CD14-positive monocyte (primary cell): ENCODE data around the gene DMBX1. TPM values are rescaled to one million over a fixed set of nuclear protein-coding genes. Genes with fewer than 3 reads are reported as not detected.
A peak's percentile ranks its signal among the peaks of the same experiment; 100 is the strongest.

Source experiments
- DNase-seq, 3 donors: peaks; one replicate each; pipeline ENCODE4 v3.0.0-alpha.2; 2011 to 2022
- H2AFZ ChIP-seq: 2 replicates; pipeline ENCODE4 v1.6.0; 2012; ENCODE audit warnings: mild to moderate bottlenecking, low read depth, low read length, inconsistent platforms; ENCODE audit not compliant: insufficient read depth, poor library complexity, severe bottlenecking
- H3K27ac ChIP-seq, 2 donors: 1 replicate in 1 of 2; 2 replicates in 1 of 2; pipeline ENCODE4 v1.5.1; 2012 to 2013; ENCODE audit warnings: low read length in 2 of 2, control low read depth in 1 of 2, inconsistent platforms in 1 of 2, low read depth in 1 of 2, mild to moderate bottlenecking in 1 of 2
- H3K27me3 ChIP-seq, 2 donors: one replicate each; pipeline versions ENCODE4 v1.6.0 to v1.6.1; 2011 to 2013; ENCODE audit warnings: low read length in 2 of 2; ENCODE audit not compliant: control insufficient read depth in 2 of 2, insufficient read depth in 2 of 2
- H3K36me3 ChIP-seq, 2 donors: replicated peaks in 1 of 2; 1 replicate in 1 of 2; 2 replicates in 1 of 2; pipeline versions ENCODE4 v1.5.1 to v1.6.1; 2012 to 2013; ENCODE audit warnings: low read length in 2 of 2, control low read depth in 1 of 2, inconsistent platforms in 1 of 2, mild to moderate bottlenecking in 1 of 2; ENCODE audit not compliant: insufficient read depth in 2 of 2, control insufficient read depth in 1 of 2
- H3K4me1 ChIP-seq, 2 donors: 1 replicate in 1 of 2; 2 replicates in 1 of 2; pipeline versions ENCODE4 v1.5.1 to v1.6.1; 2012 to 2013; ENCODE audit warnings: low read length in 2 of 2, control low read depth in 1 of 2, inconsistent platforms in 1 of 2, mild to moderate bottlenecking in 1 of 2, moderate library complexity in 1 of 2; ENCODE audit not compliant: insufficient read depth in 2 of 2, control insufficient read depth in 1 of 2
- H3K4me2 ChIP-seq: replicated peaks from 2 replicates; pipeline ENCODE3; 2012; ENCODE audit warnings: low read length, moderate library complexity, mild to moderate bottlenecking; ENCODE audit not compliant: poor library complexity, severe bottlenecking; ENCODE audit errors: extremely low read depth
- H3K4me3 ChIP-seq, 3 experiments: fragments of 200-600 bp in 1 of 3; sonication (generic) in 1 of 3; replicated peaks in 1 of 3; 1 replicate in 2 of 3; 2 replicates in 1 of 3; pipeline ENCODE4 v1.5.1; 2011 to 2013; ENCODE audit warnings: low read length in 3 of 3, mild to moderate bottlenecking in 3 of 3, control low read depth in 2 of 3, low read depth in 2 of 3, inconsistent platforms in 1 of 3, moderate library complexity in 1 of 3
- H3K79me2 ChIP-seq: 2 replicates; pipeline ENCODE4 v1.6.0; 2012; ENCODE audit warnings: mild to moderate bottlenecking, control low read depth, inconsistent platforms, low read length, moderate library complexity; ENCODE audit not compliant: insufficient read depth
- H3K9ac ChIP-seq: 2 replicates; pipeline ENCODE4 v1.6.0; 2017; ENCODE audit warnings: low read length, mild to moderate bottlenecking; ENCODE audit not compliant: insufficient read depth, poor library complexity, severe bottlenecking
- H3K9me3 ChIP-seq, 2 donors: replicated peaks in 1 of 2; 1 replicate in 1 of 2; 2 replicates in 1 of 2; pipeline versions ENCODE4 v1.5.1 to v1.6.1; 2012 to 2013; ENCODE audit warnings: low read length in 2 of 2, control low read depth in 1 of 2; ENCODE audit not compliant: control insufficient read depth in 1 of 2, insufficient read depth in 1 of 2
- H4K20me1 ChIP-seq: 2 replicates; pipeline ENCODE4 v1.6.0; 2012; ENCODE audit warnings: mild to moderate bottlenecking, low read length, control low read depth, moderate library complexity; ENCODE audit not compliant: insufficient read depth
- H3K27ac Mint-ChIP-seq, 7 donors: one replicate each; pipeline ENCODE4 v1.8.0; 2020; ENCODE audit warnings: mild to moderate bottlenecking in 7 of 7, mixed read lengths in 7 of 7, moderate library complexity in 6 of 7, inconsistent platforms in 2 of 7
- H3K27me3 Mint-ChIP-seq, 3 donors: one replicate each; pipeline ENCODE4 v1.8.0; 2021 to 2022; ENCODE audit warnings: low read depth in 3 of 3, mild to moderate bottlenecking in 3 of 3, mixed read lengths in 3 of 3, moderate library complexity in 3 of 3, inconsistent platforms in 1 of 3
- H3K36me3 Mint-ChIP-seq, 2 donors: one replicate each; pipeline ENCODE4 v1.8.0; 2020; ENCODE audit warnings: mixed read lengths in 2 of 2, inconsistent platforms in 1 of 2, mild to moderate bottlenecking in 1 of 2
- H3K4me1 Mint-ChIP-seq: one replicate; pipeline ENCODE4 v1.8.0; 2020; ENCODE audit warnings: mild to moderate bottlenecking, mixed read lengths
- H3K4me3 Mint-ChIP-seq, 2 donors: one replicate each; pipeline ENCODE4 v1.8.0; 2020; ENCODE audit warnings: mild to moderate bottlenecking in 2 of 2, mixed read lengths in 2 of 2, moderate library complexity in 1 of 2
- H3K9me3 Mint-ChIP-seq, 7 donors: one replicate each; pipeline ENCODE4 v1.8.0; 2020 to 2022; ENCODE audit warnings: mixed read lengths in 7 of 7, mild to moderate bottlenecking in 6 of 7, moderate library complexity in 6 of 7, inconsistent platforms in 2 of 7
- WGBS: methylation state at CpG from one replicate; pipeline ENCODE4 v1.1.5; 2013; ENCODE audit warnings: missing lambda C conversion rate; ENCODE audit not compliant: insufficient coverage; 5-methylcytosine and 5-hydroxymethylcytosine counted together
- intact Hi-C, 2 donors: fragments of 100-400 bp; cut with micrococcal nuclease; formaldehyde crosslinking; loops; one replicate each; pipeline versions ENCODE4 v1.15.0 to v1.15.1; 2023
- polyA plus RNA-seq, 3 donors: library from polyadenylated mRNA; depleted of rRNA in 1 of 3; unstranded in 2 of 3; stranded (reverse) in 1 of 3; fragments of 300-500 nt in 2 of 3; fragments of >200 nt in 1 of 3; fragmentation: Illumina TruSeq in 2 of 3; gene quantifications; 1 replicate in 2 of 3; 2 replicates in 1 of 3; pipeline ENCODE4 v1.2.3, GENCODE V29; 2012 to 2021
- TF ChIP-seq, protein P1 (sequence below): fragments of 200-600 bp; IDR thresholded peaks from one replicate; pipeline ENCODE4 v1.8.0; 2022; ENCODE audit warnings: antibody characterized with exemption, mild to moderate bottlenecking

DMBX1 gene
- polyA plus RNA-seq, 3 donors = not detected

DNA sequence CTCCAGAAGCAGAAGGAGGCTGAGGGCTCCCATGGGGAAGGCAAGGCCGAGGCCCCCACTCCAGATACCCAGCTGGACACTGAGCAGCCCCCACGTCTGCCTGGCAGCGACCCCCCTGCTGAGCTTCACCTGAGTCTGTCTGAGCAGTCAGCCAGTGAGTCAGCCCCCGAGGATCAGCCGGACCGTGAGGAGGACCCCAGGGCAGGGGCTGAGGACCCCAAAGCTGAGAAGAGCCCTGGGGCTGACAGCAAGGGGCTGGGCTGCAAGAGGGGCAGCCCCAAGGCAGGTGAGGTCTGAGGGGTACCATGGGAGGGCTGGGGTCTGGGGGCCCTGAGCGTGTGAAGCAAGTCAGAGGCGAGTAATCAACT lies 21.3 kb downstream of the DMBX1 start:
- H3K9me3 Mint-ChIP-seq = no peaks in the 10 kb centered on the region
- no peak overlapping the region for H3K27ac Mint-ChIP-seq
- H3K36me3 Mint-ChIP-seq = no peaks in the 10 kb centered on the region
- Histone ChIP-seq H3K9ac (no peak overlapping the region), H3K4me2 (no peak overlapping the region), H3K4me1 (no peaks in the 10 kb centered on the region), H3K4me3 (no peak overlapping the region), H3K27ac (no peak overlapping the region), H4K20me1 (no peaks in the 10 kb centered on the region), H3K36me3 (no peaks in the 10 kb centered on the region), H3K79me2 (no peaks in the 10 kb centered on the region), H2AFZ (no peak overlapping the region), H3K9me3 (no peaks in the 10 kb centered on the region), H3K27me3 (peaks cover 0 to 7% of the 10 kb centered on the region in 2 donors)
- no peak for DNase-seq
- H3K4me3 Mint-ChIP-seq = no peak overlapping the region
- H3K4me1 Mint-ChIP-seq = no peaks in the 10 kb centered on the region
- WGBS = 78% methylated on average over 8 of the region's 8 CpGs
- intact Hi-C loops = no loop called here
- TF ChIP-seq, protein P1, sequence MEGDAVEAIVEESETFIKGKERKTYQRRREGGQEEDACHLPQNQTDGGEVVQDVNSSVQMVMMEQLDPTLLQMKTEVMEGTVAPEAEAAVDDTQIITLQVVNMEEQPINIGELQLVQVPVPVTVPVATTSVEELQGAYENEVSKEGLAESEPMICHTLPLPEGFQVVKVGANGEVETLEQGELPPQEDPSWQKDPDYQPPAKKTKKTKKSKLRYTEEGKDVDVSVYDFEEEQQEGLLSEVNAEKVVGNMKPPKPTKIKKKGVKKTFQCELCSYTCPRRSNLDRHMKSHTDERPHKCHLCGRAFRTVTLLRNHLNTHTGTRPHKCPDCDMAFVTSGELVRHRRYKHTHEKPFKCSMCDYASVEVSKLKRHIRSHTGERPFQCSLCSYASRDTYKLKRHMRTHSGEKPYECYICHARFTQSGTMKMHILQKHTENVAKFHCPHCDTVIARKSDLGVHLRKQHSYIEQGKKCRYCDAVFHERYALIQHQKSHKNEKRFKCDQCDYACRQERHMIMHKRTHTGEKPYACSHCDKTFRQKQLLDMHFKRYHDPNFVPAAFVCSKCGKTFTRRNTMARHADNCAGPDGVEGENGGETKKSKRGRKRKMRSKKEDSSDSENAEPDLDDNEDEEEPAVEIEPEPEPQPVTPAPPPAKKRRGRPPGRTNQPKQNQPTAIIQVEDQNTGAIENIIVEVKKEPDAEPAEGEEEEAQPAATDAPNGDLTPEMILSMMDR = no peak
- peaks cover 6 to 24% (median 11%) of the 10 kb centered on the region in 3 donors for H3K27me3 Mint-ChIP-seq

DNA sequence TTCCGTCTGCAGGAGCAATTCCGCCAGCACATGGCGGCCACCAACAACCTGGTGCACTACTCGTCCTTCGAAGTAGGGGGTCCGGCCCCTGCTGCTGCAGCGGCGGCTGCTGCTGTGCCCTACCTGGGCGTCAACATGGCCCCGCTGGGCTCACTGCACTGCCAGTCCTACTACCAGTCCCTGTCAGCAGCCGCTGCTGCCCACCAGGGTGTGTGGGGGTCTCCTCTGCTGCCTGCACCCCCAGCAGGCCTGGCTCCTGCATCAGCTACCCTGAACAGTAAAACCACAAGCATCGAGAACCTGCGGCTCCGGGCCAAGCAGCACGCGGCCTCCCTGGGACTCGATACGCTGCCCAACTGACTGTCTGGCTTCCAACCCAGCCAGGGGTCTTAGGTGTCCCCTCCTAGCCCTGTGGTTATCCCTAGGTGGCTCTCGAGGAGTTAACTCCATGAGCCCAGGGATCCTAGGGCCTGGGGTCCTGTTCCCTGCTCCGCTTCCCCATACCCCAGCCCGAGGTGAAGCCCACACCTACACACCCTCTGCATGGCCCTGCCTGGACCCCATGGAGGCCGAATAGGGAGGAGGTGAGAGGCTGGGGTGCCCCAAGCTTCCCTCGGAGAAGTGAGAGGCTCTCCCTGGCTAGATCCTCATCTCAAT lies 22.6 kb downstream of the DMBX1 start:
- WGBS = 92% methylated on average over 18 of the region's 23 CpGs
- Mint-ChIP-seq H3K9me3 (no peaks in the 10 kb centered on the region), H3K27me3 (peaks cover 14 to 36% (median 23%) of the 10 kb centered on the region in 3 donors), H3K4me1 (no peaks in the 10 kb centered on the region), H3K27ac (peak overlapping the region in 1 of 7 donors; percentile 42), H3K36me3 (no peaks in the 10 kb centered on the region), H3K4me3 (peak overlapping the region in 1 of 2 donors; percentile 17)
- no peak overlapping the region for H3K9ac ChIP-seq
- no peaks in the 10 kb centered on the region for H4K20me1 ChIP-seq
- no peak overlapping the region for H3K4me2 ChIP-seq
- no peak overlapping the region for H3K27ac ChIP-seq
- H3K4me3 ChIP-seq = no peak overlapping the region
- peaks cover 4 to 20% of the 10 kb centered on the region in 2 donors for H3K27me3 ChIP-seq
- intact Hi-C loops = no loop called here
- no peak overlapping the region for H2AFZ ChIP-seq
- no peaks in the 10 kb centered on the region for H3K79me2 ChIP-seq
- no peak for DNase-seq
- TF ChIP-seq, protein P1 = no peak
- H3K9me3 ChIP-seq = no peaks in the 10 kb centered on the region
- no peaks in the 10 kb centered on the region for H3K36me3 ChIP-seq
- H3K4me1 ChIP-seq = no peaks in the 10 kb centered on the region
